WTC11 (cell line): ENCODE measurements around the gene CAMK1G. TPM values are rescaled to one million over a fixed set of nuclear protein-coding genes. Genes with fewer than 3 reads are reported as not detected.

ENCODE experiments used
- ATAC-seq: fragments of 200-7000 bp; cut with Tn5 transposase; 2 replicates; pipeline ENCODE4 v1.10.0; 2021; ENCODE audit warnings: mild to moderate bottlenecking, moderate library complexity
- CTCF ChIA-PET: fragments of 300-600 bp; sonication (Branson Sonifier 250); formaldehyde crosslinking; loops from one replicate; lab custom pipeline; 2021; ENCODE audit warnings: antibody characterized with exemption; lab: Charles Lee
- POLR2A ChIA-PET: fragments of 350-600 bp; sonication (Branson Sonifier 250); formaldehyde crosslinking; loops from one replicate; lab custom pipeline; 2021; ENCODE audit warnings: antibody characterized with exemption; lab: Charles Lee
- DNase-seq: peaks from one replicate; pipeline ENCODE4 v3.0.0; 2021; ENCODE audit warnings: low spot score
- H3K27ac Mint-ChIP-seq: 2 replicates; pipeline ENCODE4 v1.8.0; 2021; ENCODE audit warnings: mixed read lengths
- H3K27me3 Mint-ChIP-seq: 2 replicates; pipeline ENCODE4 v1.8.0; 2021; ENCODE audit warnings: low read depth, mild to moderate bottlenecking, moderate library complexity, mixed read lengths
- H3K36me3 Mint-ChIP-seq: 2 replicates; pipeline ENCODE4 v1.8.0; 2021; ENCODE audit warnings: mixed read lengths
- H3K4me1 Mint-ChIP-seq: 2 replicates; pipeline ENCODE4 v1.8.0; 2022; ENCODE audit warnings: mixed read lengths
- H3K4me3 Mint-ChIP-seq: 2 replicates; pipeline ENCODE4 v1.8.0; 2021; ENCODE audit warnings: mild to moderate bottlenecking, moderate library complexity, mixed read lengths
- H3K9me3 Mint-ChIP-seq: 2 replicates; pipeline ENCODE4 v1.8.0; 2021; ENCODE audit warnings: mixed read lengths
- ATF1 ChIP-seq: sonication (generic); formaldehyde crosslinking; IDR thresholded peaks from 2 replicates; pipeline ENCODE4 v1.8.1; 2023; ENCODE audit warnings: mild to moderate bottlenecking, moderate library complexity, missing genetic modification reagents
- ATF2 ChIP-seq: sonication (generic); formaldehyde crosslinking; IDR thresholded peaks from 2 replicates; pipeline ENCODE4 v1.8.1; 2022; ENCODE audit warnings: low read depth, missing genetic modification reagents, borderline replicate concordance
- CBFB ChIP-seq: sonication (generic); formaldehyde crosslinking; IDR thresholded peaks from 2 replicates; pipeline ENCODE4 v1.8.1; 2022; ENCODE audit warnings: mild to moderate bottlenecking, low read depth, missing genetic modification reagents
- E2F5 ChIP-seq: sonication (generic); formaldehyde crosslinking; IDR thresholded peaks from 2 replicates; pipeline ENCODE4 v1.8.1; 2022; ENCODE audit warnings: mild to moderate bottlenecking, moderate library complexity, missing genetic modification reagents
- EMX1 ChIP-seq: fragments of 250-450 bp; sonication (Bioruptor Pico); IDR thresholded peaks from 2 replicates; pipeline ENCODE4 v1.8.0; 2021; ENCODE audit warnings: mild to moderate bottlenecking
- GRHL2 ChIP-seq: fragments of 250-450 bp; sonication (Bioruptor Pico); IDR thresholded peaks from 2 replicates; pipeline ENCODE4 v1.8.0; 2022; ENCODE audit warnings: mild to moderate bottlenecking, moderate library complexity; ENCODE audit not compliant: insufficient replicate concordance, severe bottlenecking
- GTF2I ChIP-seq: fragments of 250-450 bp; sonication (Bioruptor Pico); conservative IDR thresholded peaks from 2 replicates; pipeline ENCODE4 v1.4.0; 2021; ENCODE audit warnings: mild to moderate bottlenecking
- KAT7 ChIP-seq: sonication (generic); formaldehyde crosslinking; IDR thresholded peaks from 2 replicates; pipeline ENCODE4 v1.8.1; 2023; ENCODE audit warnings: missing genetic modification reagents, mild to moderate bottlenecking, borderline replicate concordance
- MLX ChIP-seq: sonication (generic); formaldehyde crosslinking; IDR thresholded peaks from 2 replicates; pipeline ENCODE4 v1.8.1; 2023; ENCODE audit warnings: mild to moderate bottlenecking, missing genetic modification reagents, moderate library complexity
- NFATC4 ChIP-seq: fragments of 250-450 bp; sonication (Bioruptor Pico); IDR thresholded peaks from 2 replicates; pipeline ENCODE4 v1.9.0; 2021; ENCODE audit warnings: mild to moderate bottlenecking
- NR2C2 ChIP-seq: sonication (generic); formaldehyde crosslinking; IDR thresholded peaks from 2 replicates; pipeline ENCODE4 v1.8.0; 2022; ENCODE audit warnings: mild to moderate bottlenecking, missing genetic modification reagents
- RELA ChIP-seq: sonication (generic); formaldehyde crosslinking; IDR thresholded peaks from 2 replicates; pipeline ENCODE4 v1.8.1; 2022; ENCODE audit warnings: missing genetic modification reagents, mild to moderate bottlenecking, borderline replicate concordance
- SMAD4 ChIP-seq: sonication (generic); formaldehyde crosslinking; IDR thresholded peaks from 2 replicates; pipeline ENCODE4 v1.8.0; 2022; ENCODE audit warnings: mild to moderate bottlenecking, missing genetic modification reagents
- SOX15 ChIP-seq: fragments of 250-450 bp; sonication (Bioruptor Pico); IDR thresholded peaks from 2 replicates; pipeline ENCODE4 v1.9.0; 2021; ENCODE audit warnings: mild to moderate bottlenecking
- TCF7 ChIP-seq: sonication (generic); formaldehyde crosslinking; IDR thresholded peaks from 2 replicates; pipeline ENCODE4 v1.8.0; 2022; ENCODE audit warnings: mild to moderate bottlenecking, low read depth, missing genetic modification reagents, moderate library complexity
- TP53 ChIP-seq: sonication (generic); formaldehyde crosslinking; IDR thresholded peaks from 2 replicates; pipeline ENCODE4 v1.8.1; 2023; ENCODE audit warnings: mild to moderate bottlenecking, missing genetic modification reagents
- ZNF121 ChIP-seq: sonication (generic); formaldehyde crosslinking; IDR thresholded peaks from 2 replicates; pipeline ENCODE4 v1.8.0; 2023; ENCODE audit warnings: missing genetic modification reagents
- total RNA-seq: library from RNA; stranded (reverse); gene quantifications from 3 replicates; pipeline ENCODE4 v1.2.3, GENCODE V29; 2021
- TF ChIP-seq, protein P1 (sequence below): sonication (generic); formaldehyde crosslinking; IDR thresholded peaks from 2 replicates; pipeline ENCODE4 v1.8.0; 2022; ENCODE audit warnings: mild to moderate bottlenecking, missing genetic modification reagents
- TF ChIP-seq, protein P2 (sequence below): sonication (generic); formaldehyde crosslinking; IDR thresholded peaks from 2 replicates; pipeline ENCODE4 v1.8.1; 2022; ENCODE audit warnings: missing genetic modification reagents, borderline replicate concordance

Gene CAMK1G
- total RNA-seq, 1 experiment from 2014 or later: 0.28 TPM

DNA sequence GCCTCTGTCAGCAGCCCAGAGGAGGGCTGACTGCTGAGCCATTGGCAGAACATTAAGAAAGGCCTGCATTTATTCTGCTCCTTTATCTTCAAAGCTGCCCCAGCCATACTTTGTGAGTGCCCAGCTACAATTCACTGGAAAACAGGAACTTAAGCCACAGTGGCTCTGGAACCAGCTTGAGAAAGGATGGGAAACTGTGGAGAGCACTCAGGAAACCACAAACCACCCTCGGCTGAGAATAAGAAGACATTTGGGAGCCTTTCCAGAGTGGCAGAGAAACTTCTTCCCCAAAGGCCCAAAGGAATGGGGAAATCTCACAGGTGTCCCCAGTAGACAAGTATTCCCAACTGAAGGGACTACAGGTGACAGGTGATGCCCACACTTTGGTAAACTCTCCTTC is 66.9 kb downstream of the CAMK1G start:
- Mint-ChIP-seq H3K4me1 (peaks cover 29% of the 10 kb centered on the region), H3K27ac (no peak overlapping the region), H3K27me3 (peaks cover 2% of the 10 kb centered on the region; the same call in 1 of the 2 replicates), H3K4me3 (no peak overlapping the region), H3K9me3 (no peaks in the 10 kb centered on the region), H3K36me3 (no peaks in the 10 kb centered on the region)
- CTCF ChIA-PET: interaction anchor here (0.9 to 1.2 kb wide), 2 partner anchors 23 to 81 kb away, joined by 4 read pairs; no protein-coding TSS in a partner anchor
- DNase-seq: no peak
- ATAC-seq: no peak
- POLR2A ChIA-PET: no interaction called here
- TF ChIP-seq TP53 (CRISPR knock-in tag): no peak
- no peak for TF ChIP-seq ZNF121 (CRISPR knock-in tag)
- TF ChIP-seq KAT7 (CRISPR knock-in tag): no peak
- no peak for TF ChIP-seq CBFB (CRISPR knock-in tag)
- no peak for TF ChIP-seq E2F5 (CRISPR knock-in tag)
- TF ChIP-seq, protein P1, sequence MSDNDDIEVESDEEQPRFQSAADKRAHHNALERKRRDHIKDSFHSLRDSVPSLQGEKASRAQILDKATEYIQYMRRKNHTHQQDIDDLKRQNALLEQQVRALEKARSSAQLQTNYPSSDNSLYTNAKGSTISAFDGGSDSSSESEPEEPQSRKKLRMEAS (CRISPR knock-in tag): no peak
- TF ChIP-seq MLX (CRISPR knock-in tag): no peak

GRCh38 chr1:209651138-209651587 is 67.6 kb downstream of the CAMK1G start:
- peak overlapping the region; percentile 71; the same call in 1 of the 2 replicates for H3K27ac Mint-ChIP-seq
- no peak overlapping the region for H3K4me3 Mint-ChIP-seq

GRCh38 chr1:209652121-209652735 is 68.7 kb downstream of the CAMK1G start, which contains the start of gene LAMB3:
Gene LAMB3, minus strand, starts transcription at chr1:209652425. Its CDS starts 1,481 bp downstream, at chr1:209650944.
- Mint-ChIP-seq H3K4me3 (no peak within 1 kb of the TSS), H3K27me3 (peaks cover 2% of the 10 kb centered on the region; the same call in 1 of the 2 replicates), H3K9me3 (no peaks in the 10 kb centered on the region), H3K27ac (peak within 1 kb of the TSS; percentile 71; the same call in 1 of the 2 replicates), H3K36me3 (no peaks in the 10 kb centered on the region), H3K4me1 (peaks cover 24% of the 10 kb centered on the region)
- POLR2A ChIA-PET: interaction anchor here (1.7 kb wide), 1 partner anchor 23 kb away, joined by 6 read pairs; the partner anchor contains the start of gene G0S2
- ATAC-seq (no peak), DNase-seq (no peak)
- TF ChIP-seq ATF1 (CRISPR knock-in tag) (no peak), SOX15 (no peak), KAT7 (CRISPR knock-in tag) (no peak), NR2C2 (CRISPR knock-in tag) (no peak), GTF2I (CRISPR knock-in tag) (no peak), SMAD4 (CRISPR knock-in tag) (no peak), EMX1 (CRISPR knock-in tag) (no peak), ZNF121 (CRISPR knock-in tag) (no peak), NFATC4 (CRISPR knock-in tag) (no peak), RELA (CRISPR knock-in tag) (no peak)
- TF ChIP-seq, protein P2, sequence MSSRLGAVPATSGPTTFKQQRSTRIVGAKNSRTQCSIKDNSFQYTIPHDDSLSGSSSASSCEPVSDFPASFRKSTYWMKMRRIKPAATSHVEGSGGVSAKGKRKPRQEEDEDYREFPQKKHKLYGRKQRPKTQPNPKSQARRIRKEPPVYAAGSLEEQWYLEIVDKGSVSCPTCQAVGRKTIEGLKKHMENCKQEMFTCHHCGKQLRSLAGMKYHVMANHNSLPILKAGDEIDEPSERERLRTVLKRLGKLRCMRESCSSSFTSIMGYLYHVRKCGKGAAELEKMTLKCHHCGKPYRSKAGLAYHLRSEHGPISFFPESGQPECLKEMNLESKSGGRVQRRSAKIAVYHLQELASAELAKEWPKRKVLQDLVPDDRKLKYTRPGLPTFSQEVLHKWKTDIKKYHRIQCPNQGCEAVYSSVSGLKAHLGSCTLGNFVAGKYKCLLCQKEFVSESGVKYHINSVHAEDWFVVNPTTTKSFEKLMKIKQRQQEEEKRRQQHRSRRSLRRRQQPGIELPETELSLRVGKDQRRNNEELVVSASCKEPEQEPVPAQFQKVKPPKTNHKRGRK (CRISPR knock-in tag): no peak
- TF ChIP-seq, all 79 proteins: peak for 0
- CTCF ChIA-PET: interaction anchor here (0.5 to 3.7 kb wide), 18 partner anchors 9 to 487 kb away, joined by 3 to 17 read pairs (median 6); partner anchors contain the start of genes CAMK1G and G0S2

More at GRCh38 chr1:209651138-209651587, 67.6 kb downstream of the CAMK1G start:
- H3K9me3 Mint-ChIP-seq: no peaks in the 10 kb centered on the region
- H3K27me3 Mint-ChIP-seq: peaks cover 2% of the 10 kb centered on the region; the same call in 1 of the 2 replicates
- ATAC-seq (no peak), DNase-seq (no peak)
- TF ChIP-seq ATF2 (CRISPR knock-in tag) (no peak), GRHL2 (CRISPR knock-in tag) (no peak), TCF7 (CRISPR knock-in tag) (no peak)
- H3K36me3 Mint-ChIP-seq: no peaks in the 10 kb centered on the region
- ChIA-PET POLR2A (interaction anchor here (0.6 kb wide), 1 partner anchor 17 kb away, joined by 5 read pairs; no protein-coding TSS in a partner anchor), CTCF (interaction anchor here (3.7 kb wide), 1 partner anchor 24 kb away, joined by 17 read pairs; no protein-coding TSS in a partner anchor)
- peaks cover 29% of the 10 kb centered on the region for H3K4me1 Mint-ChIP-seq
